ENCODE data around the gene MPST. TPM values are rescaled to one million over a fixed set of nuclear protein-coding genes. Genes with fewer than 3 reads are reported as not detected.

Gene MPST
- polyA plus RNA-seq, 4 donors, result 44.5 to 84.1 (median 67.1) TPM

GRCh38 chr22:37000676-37001534 is 18.6 kb upstream of the MPST start:
- DNase-seq (ENCODE audit: low read depth in 4 of 4, low spot score in 2 of 4), result no peak

- DNase-seq (ENCODE audit: low read depth in 4 of 4, low spot score in 2 of 4), result no peak
These were observed 17.7 kb upstream of the MPST start for GRCh38 chr22:37001826-37002225.

GRCh38 chr22:37002633-37003032 is 16.9 kb upstream of the MPST start:
- no peak for DNase-seq (ENCODE audit: low read depth in 4 of 4, low spot score in 2 of 4)

- no peak for DNase-seq (ENCODE audit: low read depth in 4 of 4, low spot score in 2 of 4)
These were observed 11.9 kb upstream of the MPST start for GRCh38 chr22:37007651-37008050.

- no peak for DNase-seq (ENCODE audit: low read depth in 4 of 4, low spot score in 2 of 4)
These were observed 11.2 kb upstream of the MPST start for GRCh38 chr22:37008365-37008764.

- DNase-seq (ENCODE audit: low read depth in 4 of 4, low spot score in 2 of 4), result no peak
These were observed 10.1 kb upstream of the MPST start for GRCh38 chr22:37009490-37009889.

GRCh38 chr22:37010174-37010573 is 9.4 kb upstream of the MPST start:
- DNase-seq (ENCODE audit: low read depth in 4 of 4, low spot score in 2 of 4), result no peak

- DNase-seq (ENCODE audit: low read depth in 4 of 4, low spot score in 2 of 4), result no peak
These were observed 8.6 kb upstream of the MPST start for GRCh38 chr22:37010976-37011375.

- no peak for DNase-seq (ENCODE audit: low read depth in 4 of 4, low spot score in 2 of 4)
These were observed 8.1 kb upstream of the MPST start for GRCh38 chr22:37011472-37011871.

GRCh38 chr22:37012262-37012904 is 7.2 kb upstream of the MPST start:
- DNase-seq (ENCODE audit: low read depth in 4 of 4, low spot score in 2 of 4), result no peak

GRCh38 chr22:37012956-37013355 is 6.6 kb upstream of the MPST start:
- DNase-seq (ENCODE audit: low read depth in 4 of 4, low spot score in 2 of 4), result no peak

- no peak for DNase-seq (ENCODE audit: low read depth in 4 of 4, low spot score in 2 of 4)
These were observed 5.1 kb upstream of the MPST start for GRCh38 chr22:37014415-37014806.

GRCh38 chr22:37014835-37015586 is 4.5 kb upstream of the MPST start:
- DNase-seq (ENCODE audit: low read depth in 4 of 4, low spot score in 2 of 4), result no peak

- no peak for DNase-seq (ENCODE audit: low read depth in 4 of 4, low spot score in 2 of 4)
These were observed 4.0 kb upstream of the MPST start for GRCh38 chr22:37015587-37015878.

- DNase-seq (ENCODE audit: low read depth in 4 of 4, low spot score in 2 of 4), result no peak
These were observed 3.2 kb upstream of the MPST start for GRCh38 chr22:37016134-37016910.

GRCh38 chr22:37017356-37017755 is 2.2 kb upstream of the MPST start:
- DNase-seq (ENCODE audit: low read depth in 4 of 4, low spot score in 2 of 4), result no peak

- DNase-seq (ENCODE audit: low read depth in 4 of 4, low spot score in 2 of 4), result no peak
These were observed 1.3 kb upstream of the MPST start for GRCh38 chr22:37018086-37018814.

GRCh38 chr22:37018815-37019308 is 680 bp upstream of the MPST start:
- peak in 2 of 4 donors; percentile 55 to 58 for DNase-seq (ENCODE audit: low read depth in 4 of 4, low spot score in 2 of 4)

- DNase-seq (ENCODE audit: low read depth in 4 of 4, low spot score in 2 of 4), result peak in 1 of 4 donors; percentile 16
These were observed 594 bp downstream of the MPST start for GRCh38 chr22:37020192-37020479.

GRCh38 chr22:37021041-37021440 is 1.5 kb downstream of the MPST start:
- DNase-seq (ENCODE audit: low read depth in 4 of 4, low spot score in 2 of 4), result no peak

Data from left renal cortex interstitium (tissue), 4 donors.